ENCODE data around the gene ELF2.
"Not testable (repeated sequence)": the region's sequence is repeated elsewhere in the genome, so short reads cannot be mapped to it uniquely, and the experiment has no call there.

ELF2 gene

DNA sequence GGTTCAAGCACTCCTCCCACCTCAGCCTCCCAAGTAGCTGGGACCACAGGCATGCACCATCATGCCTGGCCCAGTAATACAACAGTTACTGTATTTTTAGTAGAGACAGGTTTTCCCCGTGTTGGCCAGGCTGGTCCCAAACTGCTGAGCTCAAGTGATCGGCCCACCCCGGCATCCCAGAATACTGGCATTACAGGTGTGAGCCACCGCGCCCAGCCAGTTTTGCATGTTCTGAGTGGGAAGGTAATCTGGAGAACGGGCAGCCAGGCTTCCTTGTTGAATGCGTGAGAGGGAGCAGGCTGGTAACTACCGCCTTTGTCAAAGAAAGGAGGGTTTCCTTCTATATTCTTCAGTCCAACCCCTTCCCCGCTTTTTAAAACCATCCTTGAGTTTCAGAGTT is 152.3 kb downstream of the ELF2 start:
- DNase-seq (ENCODE audit: low read depth in 2 of 3, low spot score in 1 of 3): no peak

DNA sequence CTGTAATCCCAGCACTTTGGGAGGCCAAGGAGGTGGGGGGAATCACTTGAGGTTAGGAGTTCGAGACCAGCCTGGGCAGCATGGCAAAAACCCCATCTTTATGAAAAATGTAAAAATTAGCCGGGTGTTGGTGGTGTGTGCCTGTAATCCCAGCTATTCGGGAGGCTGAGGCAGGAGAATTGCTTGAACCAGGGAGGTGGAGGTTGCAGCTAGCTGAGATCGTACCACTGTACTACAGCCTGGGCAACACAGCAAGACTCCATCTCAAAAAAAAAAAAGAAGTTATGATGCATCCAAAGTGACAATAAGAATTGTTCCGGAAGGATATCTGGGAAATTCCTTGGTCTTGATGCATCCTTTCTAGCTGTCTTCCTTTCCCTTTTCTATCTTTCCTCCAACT is 154.2 kb downstream of the ELF2 start:
- no peak for DNase-seq (ENCODE audit: low read depth in 2 of 3, low spot score in 1 of 3)

DNA sequence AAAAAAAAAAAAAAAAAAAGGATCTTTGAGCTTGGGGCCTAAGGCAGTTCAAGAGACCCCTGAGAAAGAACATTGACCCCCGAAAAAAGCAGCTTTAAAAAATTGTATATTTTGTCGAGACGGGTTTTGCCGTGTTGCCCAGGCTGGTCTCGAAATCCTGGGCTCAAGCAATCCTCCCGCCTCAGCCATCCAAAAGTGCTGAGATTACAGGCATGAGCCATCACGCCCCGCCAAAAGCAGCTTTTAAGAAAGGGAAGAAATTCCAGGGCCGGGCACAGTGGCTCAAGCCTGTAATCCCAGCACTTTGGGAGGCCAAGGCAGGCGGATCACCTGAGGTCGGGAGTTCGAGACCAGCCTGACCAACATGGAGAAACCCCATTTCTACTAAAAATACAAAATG is 155.9 kb downstream of the ELF2 start:
- not testable (repeated sequence) for DNase-seq (ENCODE audit: low read depth in 2 of 3, low spot score in 1 of 3)

DNA sequence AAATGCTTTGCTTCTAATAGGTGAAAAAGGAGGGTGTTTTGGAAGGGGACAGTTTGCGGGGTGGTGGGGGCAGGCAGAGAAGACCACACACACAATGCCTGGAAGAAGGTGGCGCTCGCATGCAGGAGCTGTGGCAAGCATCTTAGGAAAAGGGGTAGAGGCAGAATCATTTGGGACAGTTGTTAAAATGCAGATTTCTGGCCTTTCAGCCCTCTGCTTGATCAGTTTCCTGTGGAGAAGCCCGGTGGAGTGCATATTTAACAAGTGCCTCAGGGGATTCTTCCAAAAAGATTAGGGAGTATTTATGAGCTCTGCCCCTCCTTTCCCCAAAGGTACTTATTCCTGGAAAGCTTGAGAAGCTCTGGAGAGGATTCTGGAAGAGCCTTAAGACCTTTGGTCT is 156.6 kb downstream of the ELF2 start:
- DNase-seq (ENCODE audit: low read depth in 2 of 3, low spot score in 1 of 3): no peak

DNA sequence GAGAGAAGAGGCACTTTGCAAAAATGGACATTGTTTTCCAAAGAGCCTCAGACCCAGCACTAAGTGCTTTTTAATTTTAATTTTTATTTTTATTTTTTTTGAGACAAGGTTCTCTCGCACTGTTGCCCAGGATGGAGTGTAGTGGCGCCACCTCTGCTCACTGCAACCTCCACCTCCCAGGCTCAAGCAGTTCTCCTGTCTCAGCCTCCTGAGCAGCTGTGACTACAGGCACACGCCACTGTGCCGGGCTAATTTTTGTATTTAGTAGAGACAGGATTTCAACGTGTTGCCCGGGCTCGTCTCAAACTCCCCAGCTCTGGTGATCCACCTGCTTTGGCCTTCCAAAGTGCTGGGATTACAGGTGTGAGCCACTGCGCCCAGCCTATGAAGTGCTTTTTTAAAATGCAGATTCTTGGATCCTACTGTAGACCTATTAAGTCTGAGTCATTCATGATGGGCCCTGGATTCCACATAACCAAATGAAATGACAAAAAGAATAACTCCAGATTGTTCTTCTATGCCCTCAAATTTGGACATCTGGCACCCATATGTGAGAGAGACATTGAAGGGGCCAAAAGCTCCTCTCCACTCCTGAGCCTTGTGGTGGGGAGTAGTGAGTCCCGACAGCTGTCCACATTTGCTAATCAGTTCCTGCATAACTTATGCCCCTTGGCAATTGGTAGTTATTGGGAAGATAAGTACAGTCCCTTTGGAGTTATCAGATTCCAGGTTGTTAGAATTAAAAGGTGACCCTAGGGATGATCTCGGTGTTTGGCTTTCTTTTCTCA is 157.9 kb downstream of the ELF2 start:
- DNase-seq (ENCODE audit: low read depth in 2 of 3, low spot score in 1 of 3): no peak

DNA sequence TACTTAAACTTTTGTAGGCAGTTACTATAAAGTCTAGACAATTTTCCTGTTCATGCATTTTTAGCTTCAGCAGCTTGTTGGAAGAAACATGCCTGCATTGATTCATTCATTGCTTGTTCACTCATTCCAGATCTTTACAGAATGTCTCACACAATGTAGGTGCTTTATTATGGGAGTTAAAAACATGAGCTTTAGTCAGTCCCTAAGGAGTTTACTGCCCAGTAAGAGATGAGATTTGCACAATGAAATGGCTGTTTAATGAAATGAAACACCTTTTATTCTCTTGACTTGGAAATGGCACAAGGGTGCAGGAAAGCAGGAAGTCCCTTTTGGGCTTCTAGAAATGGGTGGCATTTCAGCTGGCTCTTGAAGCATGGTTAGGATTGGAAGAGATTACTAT is 158.5 kb downstream of the ELF2 start:
- DNase-seq (ENCODE audit: low read depth in 2 of 3, low spot score in 1 of 3): no peak

DNA sequence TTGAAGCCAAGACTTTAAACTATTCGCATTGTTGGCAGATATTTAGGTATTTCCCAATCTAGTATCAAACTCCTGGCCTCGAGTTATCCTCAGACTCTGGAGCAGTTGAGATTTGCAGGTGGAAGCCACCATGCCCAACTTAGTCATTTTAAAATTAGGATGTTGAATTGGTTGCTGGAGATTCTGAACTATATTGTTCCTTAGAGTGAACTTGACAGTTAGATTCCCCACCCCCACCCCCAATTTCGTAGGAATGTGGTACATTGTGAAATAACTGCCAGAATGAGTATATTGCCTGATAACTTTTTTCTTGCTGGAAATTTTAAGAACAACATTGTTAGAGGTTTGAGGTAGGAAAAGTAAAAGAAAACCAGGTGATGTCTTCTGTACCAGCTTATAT is 159.2 kb downstream of the ELF2 start:
- no peak for DNase-seq (ENCODE audit: low read depth in 2 of 3, low spot score in 1 of 3)

DNA sequence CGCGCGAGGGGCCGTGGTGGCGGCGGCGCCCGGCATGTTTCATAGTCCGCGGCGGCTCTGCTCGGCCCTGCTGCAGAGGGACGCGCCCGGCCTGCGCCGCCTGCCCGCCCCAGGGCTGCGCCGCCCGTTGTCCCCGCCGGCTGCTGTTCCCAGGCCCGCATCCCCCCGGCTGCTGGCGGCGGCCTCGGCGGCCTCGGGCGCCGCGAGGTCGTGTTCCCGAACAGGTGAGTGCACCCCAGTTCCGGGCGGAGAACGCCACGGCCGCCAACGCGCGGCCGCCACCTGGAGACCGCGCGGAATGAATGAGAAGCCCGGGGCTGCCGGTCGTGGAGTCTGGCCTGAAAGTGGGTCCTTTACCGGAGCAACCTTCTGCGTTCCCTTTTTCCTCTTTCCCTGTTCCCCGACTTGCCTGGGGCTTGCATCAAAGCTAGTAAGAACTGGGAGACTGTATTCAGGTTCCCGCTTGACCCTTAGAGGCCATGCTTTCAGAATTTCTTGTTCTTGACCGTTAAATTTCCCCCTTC is 161.0 kb downstream of the ELF2 start:
- DNase-seq (ENCODE audit: low read depth in 2 of 3, low spot score in 1 of 3): peak; percentile 25 to 41 (median 27)

DNA sequence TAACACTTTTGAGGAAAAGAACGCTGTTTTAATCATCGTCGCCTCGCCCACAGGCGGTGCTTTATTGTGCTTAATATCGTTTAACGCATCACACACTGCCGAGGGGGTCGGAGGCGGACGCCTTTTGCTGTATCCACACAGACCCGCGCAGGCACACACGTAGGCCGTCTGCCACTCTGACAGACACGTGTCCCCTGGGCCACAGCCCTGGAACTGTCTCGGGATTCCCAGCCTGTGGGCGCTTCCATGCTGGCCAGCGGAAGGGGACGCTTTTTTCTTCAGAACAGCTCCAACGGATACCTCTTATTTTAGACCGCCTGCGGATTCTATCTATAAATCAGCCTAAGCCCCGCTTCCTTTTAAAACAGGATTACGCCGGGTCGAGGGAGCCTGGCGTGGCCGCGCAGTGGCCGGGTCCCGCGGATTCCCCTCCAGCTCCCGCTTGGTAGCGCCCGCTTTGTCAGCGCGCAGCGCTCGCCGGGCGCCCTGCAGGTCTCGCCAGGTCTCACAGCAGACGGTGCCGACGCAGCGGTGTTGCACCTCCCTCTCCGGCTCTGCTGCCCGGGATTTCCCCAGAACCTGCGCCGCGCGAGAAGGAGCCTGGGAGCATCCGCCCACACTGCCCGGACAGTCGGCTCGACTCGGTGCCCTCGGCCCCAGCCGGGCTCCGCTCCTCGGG is 161.6 kb downstream of the ELF2 start, which contains the start of gene NOCT:
Gene NOCT (plus strand): TSS at position 513 of the 679 bp plus-strand sequence. CDS start 201 bp downstream, outside the sequence.
- peak; percentile 86 to 95 (median 94) for DNase-seq (ENCODE audit: low read depth in 2 of 3, low spot score in 1 of 3)

DNA sequence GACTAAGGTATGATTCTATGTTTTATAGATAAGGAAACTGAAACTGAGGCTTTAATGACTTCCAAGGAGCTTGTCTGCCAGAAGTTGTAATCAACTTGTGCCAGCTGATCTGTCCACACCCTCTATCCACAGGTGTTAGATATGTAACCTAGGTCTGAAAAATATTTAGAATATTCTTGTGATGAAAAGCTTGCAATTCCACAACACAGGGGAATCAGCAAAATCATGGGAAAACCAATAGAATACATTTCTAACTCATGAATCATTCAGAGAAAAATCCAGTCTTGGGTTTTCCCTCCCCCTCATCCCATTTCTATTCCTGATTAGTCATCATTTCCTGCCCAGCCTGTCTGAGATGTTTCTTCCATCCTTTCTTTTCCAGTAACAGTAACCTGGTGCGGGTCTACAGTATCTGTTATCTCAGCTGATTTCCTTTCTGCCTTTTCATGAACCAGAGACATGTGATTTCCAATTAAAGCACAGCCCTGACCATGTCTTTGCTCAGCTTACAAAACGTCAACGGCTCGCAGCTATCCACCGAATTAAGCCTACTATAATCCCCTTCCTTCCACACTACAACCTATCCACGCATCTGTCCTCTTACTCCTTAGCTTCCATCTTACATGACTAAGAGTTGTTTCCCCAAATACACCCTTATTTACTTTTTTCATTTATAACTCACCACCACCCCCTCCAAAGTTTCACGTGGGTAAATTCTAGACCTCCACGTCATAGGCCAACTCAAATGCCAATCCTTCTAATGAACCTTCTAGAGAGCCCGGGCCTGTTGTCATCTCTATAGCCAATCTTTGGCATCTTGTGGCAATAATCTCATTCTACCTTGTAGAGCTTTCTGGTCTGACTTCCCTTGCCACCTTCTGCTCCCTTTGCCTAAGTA is 162.4 kb downstream of the ELF2 start:
- DNase-seq (ENCODE audit: low read depth in 2 of 3, low spot score in 1 of 3): peak in 1 of 3 donors; percentile 4

DNA sequence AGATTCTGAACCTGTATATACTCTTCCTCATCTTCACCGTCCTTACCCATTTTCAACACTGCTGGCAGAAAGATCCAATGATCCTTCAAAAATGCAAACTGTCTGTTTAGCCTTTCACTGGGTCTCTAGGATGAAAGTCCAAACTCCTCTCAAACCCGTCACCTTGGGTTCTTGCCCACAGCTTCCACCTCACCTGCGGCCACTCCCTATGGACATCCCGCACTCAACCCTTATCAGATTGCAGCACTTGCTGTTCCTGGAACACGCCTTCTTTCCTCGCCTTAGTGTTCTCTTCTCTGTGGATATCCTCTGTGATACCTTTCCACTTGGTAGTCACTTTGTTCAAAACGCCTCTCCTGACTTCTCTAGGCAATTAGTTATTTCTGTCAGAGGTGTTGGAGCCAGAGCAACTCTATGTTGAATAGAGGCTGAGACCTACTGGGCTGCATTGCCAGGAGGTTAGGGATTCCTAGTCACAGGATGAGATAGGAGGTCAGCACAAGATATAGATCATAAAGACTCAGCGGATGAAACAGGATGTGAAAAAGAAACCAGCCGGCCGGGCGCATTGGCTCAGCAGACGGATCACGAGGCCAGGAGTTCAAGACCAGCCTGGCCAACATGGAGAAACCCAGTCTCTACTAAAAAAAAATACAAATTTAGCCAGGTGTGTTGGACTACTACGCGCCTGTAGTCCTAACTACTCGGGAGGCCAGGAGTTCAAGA is 165.6 kb downstream of the ELF2 start:
- no peak for DNase-seq (ENCODE audit: low read depth in 2 of 3, low spot score in 1 of 3)

DNA sequence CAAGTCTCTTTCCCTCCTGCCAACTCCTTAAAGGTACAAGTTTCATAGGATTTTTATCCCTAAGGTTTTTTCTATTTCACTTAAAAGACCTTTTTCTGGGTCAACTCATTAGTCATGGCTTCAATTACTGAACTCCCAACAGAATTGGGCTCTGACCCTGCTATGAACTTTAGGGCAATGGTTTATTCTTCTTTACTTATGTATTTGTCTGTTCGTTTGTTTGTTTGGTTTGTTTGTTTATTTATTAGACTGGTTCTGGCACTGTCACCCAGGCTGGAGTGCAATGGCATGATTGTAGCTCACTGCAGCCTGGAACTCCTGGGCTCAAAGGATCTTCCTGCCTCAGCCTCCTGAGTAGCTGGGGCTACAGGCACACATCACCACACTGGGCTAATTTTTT is 167.3 kb downstream of the ELF2 start:
- DNase-seq (ENCODE audit: low read depth in 2 of 3, low spot score in 1 of 3): no peak

DNA sequence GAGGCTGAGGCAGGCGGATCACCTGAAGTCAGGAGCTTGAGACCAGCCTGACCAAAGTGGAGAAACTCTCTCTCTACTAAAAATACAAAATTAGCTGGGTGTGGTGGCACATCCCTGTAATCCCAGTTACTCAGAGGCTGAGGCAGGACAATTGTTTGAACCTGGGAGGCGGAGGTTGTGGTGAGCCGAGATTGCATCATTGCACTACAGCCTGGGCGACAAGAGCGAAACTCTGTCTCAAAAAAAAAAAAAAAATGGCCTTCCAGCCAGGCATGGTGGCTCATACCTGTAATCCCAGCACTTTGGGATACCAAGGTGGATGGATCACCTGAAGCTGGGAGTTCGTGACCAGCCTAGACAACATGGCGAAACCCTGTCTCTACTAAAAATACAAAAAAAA is 168.7 kb downstream of the ELF2 start:
- DNase-seq (ENCODE audit: low read depth in 2 of 3, low spot score in 1 of 3): not testable (repeated sequence)

DNA sequence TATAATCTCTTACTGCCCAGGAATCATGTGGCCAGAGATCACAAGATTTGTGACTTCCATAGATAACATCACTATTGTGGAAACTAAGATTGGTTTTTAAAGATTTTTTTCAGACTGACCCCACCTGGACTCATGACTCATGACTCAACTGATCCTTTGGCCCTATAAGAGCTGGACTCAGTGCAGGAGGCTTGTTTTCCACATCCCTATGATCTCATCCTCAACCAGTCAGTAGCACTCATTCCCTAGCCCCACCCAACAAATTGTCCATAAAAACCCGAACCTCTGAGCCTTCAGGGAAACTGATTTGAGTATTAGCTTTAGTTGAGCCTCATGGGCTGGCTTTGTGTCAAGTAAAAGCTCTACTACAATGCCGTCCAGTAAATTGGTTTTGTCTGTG is 169.4 kb downstream of the ELF2 start:
- DNase-seq (ENCODE audit: low read depth in 2 of 3, low spot score in 1 of 3): no peak

Data from stimulated activated CD4-positive, alpha-beta T cell treated with anti-CD3 and anti-CD28 coated beads, Interleukin-12 subunit alpha, Interleukin-12 subunit beta, amount 100 ng/mL, for 48 hours (primary cell).